ENCODE data around the gene HCAR3.

Gene HCAR3

DNA sequence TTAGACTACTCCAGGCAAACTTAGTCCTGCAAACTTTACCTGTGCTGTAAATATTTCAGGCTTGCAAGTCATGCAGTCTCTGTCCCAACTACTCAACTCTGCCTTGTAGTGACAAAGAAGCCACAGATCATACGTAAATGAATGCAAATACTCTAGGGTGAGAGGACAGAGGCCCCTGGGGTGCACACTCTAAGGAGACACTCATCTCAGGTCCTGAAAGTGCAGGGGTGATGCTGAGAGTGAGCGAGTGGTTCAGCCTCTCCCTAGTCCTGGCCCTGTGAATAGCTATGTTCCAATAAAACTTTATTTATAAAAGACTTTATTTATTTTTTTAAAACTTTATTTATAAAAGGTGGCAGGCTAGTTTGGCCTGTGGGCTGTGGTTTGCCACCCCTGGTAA, 48.3 kb downstream of the HCAR3 start:
- no peak for DNase-seq

DNA sequence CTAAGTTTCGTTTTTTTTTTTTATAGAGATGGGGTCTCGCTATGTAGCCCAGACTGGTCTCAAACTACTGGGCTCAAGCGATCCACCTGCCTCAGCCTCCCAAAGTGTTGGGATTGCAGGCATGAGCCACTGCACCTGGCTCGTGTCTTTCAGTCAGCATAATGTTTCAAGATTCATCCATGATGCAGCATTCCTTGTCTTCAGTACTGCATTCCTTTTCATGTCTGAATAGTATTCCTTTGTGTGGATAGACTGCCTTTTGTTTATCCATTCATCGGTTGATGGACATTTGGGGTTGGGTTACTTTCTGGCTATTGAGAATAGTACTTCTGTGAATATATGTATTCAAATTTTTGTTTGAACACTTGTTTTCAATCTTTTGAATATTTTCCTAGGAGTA, 50.9 kb downstream of the HCAR3 start:
- DNase-seq = no peak

DNA sequence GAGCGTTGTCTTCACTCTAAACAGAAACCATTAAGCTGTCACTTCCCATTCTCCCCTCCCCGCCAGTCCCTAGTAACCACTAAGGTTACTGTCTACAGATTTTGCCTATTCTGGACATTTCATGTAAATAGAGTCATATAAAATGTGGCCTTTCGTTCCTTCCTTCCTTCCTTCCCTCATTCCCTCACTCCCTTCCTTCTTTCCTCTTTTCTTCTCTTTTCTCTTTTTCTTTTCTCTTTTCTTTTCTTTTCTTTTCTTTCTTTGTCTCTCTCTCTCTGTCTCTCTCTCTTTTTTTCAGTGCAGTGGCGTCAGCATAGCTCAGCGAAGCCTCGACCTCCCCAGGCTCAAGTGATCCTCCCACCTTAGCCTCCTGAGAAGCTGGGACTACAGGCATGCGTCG, 51.3 kb downstream of the HCAR3 start:
- no peak for DNase-seq
